ENCODE measurements around the gene INSC.

- TF ChIP-seq, protein P1, sequence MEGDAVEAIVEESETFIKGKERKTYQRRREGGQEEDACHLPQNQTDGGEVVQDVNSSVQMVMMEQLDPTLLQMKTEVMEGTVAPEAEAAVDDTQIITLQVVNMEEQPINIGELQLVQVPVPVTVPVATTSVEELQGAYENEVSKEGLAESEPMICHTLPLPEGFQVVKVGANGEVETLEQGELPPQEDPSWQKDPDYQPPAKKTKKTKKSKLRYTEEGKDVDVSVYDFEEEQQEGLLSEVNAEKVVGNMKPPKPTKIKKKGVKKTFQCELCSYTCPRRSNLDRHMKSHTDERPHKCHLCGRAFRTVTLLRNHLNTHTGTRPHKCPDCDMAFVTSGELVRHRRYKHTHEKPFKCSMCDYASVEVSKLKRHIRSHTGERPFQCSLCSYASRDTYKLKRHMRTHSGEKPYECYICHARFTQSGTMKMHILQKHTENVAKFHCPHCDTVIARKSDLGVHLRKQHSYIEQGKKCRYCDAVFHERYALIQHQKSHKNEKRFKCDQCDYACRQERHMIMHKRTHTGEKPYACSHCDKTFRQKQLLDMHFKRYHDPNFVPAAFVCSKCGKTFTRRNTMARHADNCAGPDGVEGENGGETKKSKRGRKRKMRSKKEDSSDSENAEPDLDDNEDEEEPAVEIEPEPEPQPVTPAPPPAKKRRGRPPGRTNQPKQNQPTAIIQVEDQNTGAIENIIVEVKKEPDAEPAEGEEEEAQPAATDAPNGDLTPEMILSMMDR (IDR thresholded peaks at IDR 0.05; ENCODE audit: poor library complexity), result no peak
- no peak for TF ChIP-seq EZH2 (IDR thresholded peaks at IDR 0.05; ENCODE audit: borderline replicate concordance)
Measured at GRCh38 chr11:15104166-15104565, 10.6 kb upstream of the INSC start.
